Kidney epithelial cell (primary cell): Measurements from ENCODE around the gene SH3GL2. TPM values are rescaled to one million over a fixed set of nuclear protein-coding genes. Genes with fewer than 3 reads are reported as not detected.

Source experiments
- DNase-seq: peaks from one replicate; pipeline ENCODE4 v3.0.0-alpha.2; 2010; ENCODE audit warnings: low read depth
- H3K27me3 ChIP-seq: 2 replicates; pipeline ENCODE4 v1.6.0; 2011; ENCODE audit warnings: low read length; ENCODE audit not compliant: control insufficient read depth, insufficient read depth
- H3K36me3 ChIP-seq: 2 replicates; pipeline ENCODE4 v1.5.1; 2011; ENCODE audit warnings: low read length; ENCODE audit not compliant: control insufficient read depth, insufficient read depth
- H3K4me3 ChIP-seq: 2 replicates; pipeline ENCODE4 v1.5.1; 2011; ENCODE audit warnings: low read depth, mild to moderate bottlenecking, control low read depth, low read length
- CTCF ChIP-seq: IDR thresholded peaks from 2 replicates; pipeline ENCODE4 v1.5.1; 2011; ENCODE audit warnings: mild to moderate bottlenecking, moderate library complexity, low read length, control low read depth, inconsistent platforms; ENCODE audit not compliant: insufficient read depth, poor library complexity, severe bottlenecking
- total RNA-seq: library from RNA; depleted of rRNA; stranded (reverse); fragments of >200 nt; gene quantifications from 2 replicates; pipeline ENCODE4 v1.2.3, GENCODE V29; 2015

Gene SH3GL2
- total RNA-seq, 1 donor from 2014 or later: 3.5 TPM

- DNase-seq: no peak
- Histone ChIP-seq H3K36me3 (no peaks in the 10 kb centered on the region), H3K4me3 (no peak overlapping the region), H3K27me3 (no peaks in the 10 kb centered on the region)
- TF ChIP-seq CTCF: no peak
Observed at GRCh38 chr9:17725399-17726010, 146.6 kb downstream of the SH3GL2 start.

- Histone ChIP-seq H3K4me3 (no peak overlapping the region), H3K36me3 (no peaks in the 10 kb centered on the region), H3K27me3 (no peaks in the 10 kb centered on the region)
- TF ChIP-seq CTCF: no peak
- DNase-seq: no peak
Observed at GRCh38 chr9:17726298-17726697, 147.4 kb downstream of the SH3GL2 start.

GRCh38 chr9:17730899-17731298, 152.0 kb downstream of the SH3GL2 start:
- no peaks in the 10 kb centered on the region for H3K27me3 ChIP-seq
- no peak overlapping the region for H3K4me3 ChIP-seq
- DNase-seq: no peak
- TF ChIP-seq CTCF: no peak
- no peaks in the 10 kb centered on the region for H3K36me3 ChIP-seq

- no peaks in the 10 kb centered on the region for H3K36me3 ChIP-seq
- no peak for DNase-seq
- TF ChIP-seq CTCF: no peak
- H3K27me3 ChIP-seq: no peaks in the 10 kb centered on the region
- no peak overlapping the region for H3K4me3 ChIP-seq
Observed at GRCh38 chr9:17731308-17731707, 152.4 kb downstream of the SH3GL2 start.

- no peak for DNase-seq
- no peak for TF ChIP-seq CTCF
- Histone ChIP-seq H3K27me3 (no peaks in the 10 kb centered on the region), H3K36me3 (no peaks in the 10 kb centered on the region), H3K4me3 (no peak overlapping the region)
Observed at GRCh38 chr9:17734674-17735073, 155.8 kb downstream of the SH3GL2 start.

GRCh38 chr9:17735859-17736258, 157.0 kb downstream of the SH3GL2 start:
- DNase-seq: no peak
- TF ChIP-seq CTCF: no peak
- Histone ChIP-seq H3K27me3 (no peaks in the 10 kb centered on the region), H3K36me3 (no peaks in the 10 kb centered on the region), H3K4me3 (no peak overlapping the region)
